Kidney tubule cell (primary cell): ENCODE measurements around the gene AKT2.
A peak's percentile ranks its signal among the peaks of the same experiment; 100 is the strongest.

Experiments used
- DNase-seq: peaks from one replicate; pipeline ENCODE4 v3.0.0-alpha.2; 2018; ENCODE audit warnings: low spot score

Gene AKT2

GRCh38 chr19:40252395-40252794 is 32.8 kb downstream of the AKT2 start:
- DNase-seq = no peak

- no peak for DNase-seq
Measured at GRCh38 chr19:40251991-40252390, 33.2 kb downstream of the AKT2 start.

- DNase-seq = no peak
Measured at GRCh38 chr19:40251244-40251643, 33.9 kb downstream of the AKT2 start.

- no peak for DNase-seq
Measured at GRCh38 chr19:40249781-40250180, 35.4 kb downstream of the AKT2 start.

- no peak for DNase-seq
Measured at GRCh38 chr19:40249201-40249600, 35.9 kb downstream of the AKT2 start.

- no peak for DNase-seq
Measured at GRCh38 chr19:40247735-40248262, 37.3 kb downstream of the AKT2 start.

- DNase-seq = no peak
Measured at GRCh38 chr19:40247178-40247577, 38.0 kb downstream of the AKT2 start.

GRCh38 chr19:40246292-40247073 is 38.7 kb downstream of the AKT2 start:
- DNase-seq = no peak

GRCh38 chr19:40245506-40246128 is 39.5 kb downstream of the AKT2 start:
- DNase-seq = no peak

GRCh38 chr19:40244579-40245317 is 40.4 kb downstream of the AKT2 start:
- DNase-seq = no peak

- peak; percentile 24 for DNase-seq
Measured at GRCh38 chr19:40243181-40243580, 42.0 kb downstream of the AKT2 start.

GRCh38 chr19:40242480-40242879 is 42.7 kb downstream of the AKT2 start:
- no peak for DNase-seq

GRCh38 chr19:40241809-40242384 is 43.2 kb downstream of the AKT2 start:
- DNase-seq = no peak

- DNase-seq = no peak
Measured at GRCh38 chr19:40241125-40241808, 43.9 kb downstream of the AKT2 start.

GRCh38 chr19:40240332-40240731 is 44.8 kb downstream of the AKT2 start:
- DNase-seq = no peak

GRCh38 chr19:40239415-40240226 is 45.5 kb downstream of the AKT2 start:
- DNase-seq = no peak

- DNase-seq = no peak
Measured at GRCh38 chr19:40238775-40239174, 46.4 kb downstream of the AKT2 start.

GRCh38 chr19:40237791-40238190 is 47.4 kb downstream of the AKT2 start:
- no peak for DNase-seq

- DNase-seq = no peak
Measured at GRCh38 chr19:40236366-40236765, 48.8 kb downstream of the AKT2 start.

GRCh38 chr19:40236026-40236355 is 49.2 kb downstream of the AKT2 start:
- no peak for DNase-seq
